GM12878 (cell line): ENCODE measurements around the gene NKX6-1. TPM values are rescaled to one million over a fixed set of nuclear protein-coding genes. Genes with fewer than 3 reads are reported as not detected.

Experiments
- ATAC-seq: fragments of 200-7000 bp; cut with Tn5 transposase; 3 replicates; pipeline ENCODE4 v1.9.1; 2020; ENCODE audit warnings: mild to moderate bottlenecking, moderate library complexity
- BruUV-seq: library from RNA; stranded (reverse); fragments of 400-500 nt; replicated peaks from 2 replicates; lab custom pipeline; 2021; lab: Mats Ljungman, UMichigan
- CTCF ChIA-PET: fragments of 300-600 bp; sonication (Branson Sonifier 250); formaldehyde crosslinking; extraction: SDS; loops from one replicate; lab custom pipeline; 2021; ENCODE audit warnings: inconsistent platforms; lab: Yijun Ruan, JAX
- POLR2A ChIA-PET: fragments of 350-600 bp; formaldehyde crosslinking; extraction: SDS; loops from one replicate; lab custom pipeline; 2021; ENCODE audit warnings: inconsistent platforms; lab: Charles Lee
- RAD21 ChIA-PET: fragments of 300-600 bp; sonication (Branson Sonifier 250); formaldehyde crosslinking; loops from one replicate; lab custom pipeline; 2023; ENCODE audit warnings: antibody characterized with exemption; ENCODE audit not compliant: unreplicated experiment; lab: Charles Lee
- SMC1A ChIA-PET: fragments of 300-600 bp; sonication (Branson Sonifier 250); formaldehyde crosslinking; loops from one replicate; lab custom pipeline; 2023; ENCODE audit not compliant: unreplicated experiment, uncharacterized antibody; lab: Charles Lee
- DNase-seq: peaks from one replicate; pipeline ENCODE4 v3.0.0-alpha.2; 2011; ENCODE audit warnings: low read depth, low spot score
- FAIRE-seq: peaks from 3 replicates; lab custom pipeline; 2011; peaks lifted over from hg19 to GRCh38; lab: Jason Lieb, UNC
- H2AFZ ChIP-seq: 2 replicates; pipeline ENCODE4 v1.6.0; 2011; ENCODE audit warnings: low read depth, low read length, control low read depth; ENCODE audit not compliant: control insufficient read depth
- H3K27ac ChIP-seq: 2 replicates; pipeline ENCODE4 v1.5.1; 2011; ENCODE audit warnings: control low read depth; ENCODE audit not compliant: control insufficient read depth, insufficient read depth
- H3K27me3 ChIP-seq, 2 experiments: replicated peaks in 1 of 2; 2 replicates each; pipeline versions ENCODE4 v1.6.0 to v1.6.1; 2011; ENCODE audit warnings: low read length in 1 of 2; ENCODE audit not compliant: control insufficient read depth in 2 of 2, insufficient read depth in 2 of 2
- H3K36me3 ChIP-seq, 2 experiments: 2 replicates each; pipeline ENCODE4 v1.5.1; 2011; ENCODE audit warnings: low read length in 1 of 2; ENCODE audit not compliant: control insufficient read depth in 2 of 2, insufficient read depth in 2 of 2
- H3K4me1 ChIP-seq: 2 replicates; pipeline ENCODE4 v1.6.1; 2011; ENCODE audit warnings: mild to moderate bottlenecking, low read length, moderate library complexity, mixed read lengths; ENCODE audit not compliant: control insufficient read depth, insufficient read depth
- H3K4me2 ChIP-seq: 2 replicates; pipeline ENCODE4 v1.6.0; 2011; ENCODE audit warnings: control low read depth; ENCODE audit not compliant: control insufficient read depth, insufficient read depth
- H3K4me3 ChIP-seq: fragments of 200-600 bp; sonication (generic); 2 replicates; pipeline ENCODE4 v1.5.1; 2016
- H3K79me2 ChIP-seq: 2 replicates; pipeline ENCODE4 v1.6.0; 2011; ENCODE audit warnings: low read length; ENCODE audit not compliant: control insufficient read depth, insufficient read depth
- H3K9ac ChIP-seq: 2 replicates; pipeline ENCODE4 v1.8.0; 2011; ENCODE audit warnings: low read length, control low read depth, mixed read lengths; ENCODE audit not compliant: control insufficient read depth, insufficient read depth
- H3K9me3 ChIP-seq: replicated peaks from 3 replicates; pipeline ENCODE4 v1.5.1; 2011; ENCODE audit warnings: mild to moderate bottlenecking, low read length; ENCODE audit not compliant: control insufficient read depth, insufficient read depth
- H4K20me1 ChIP-seq: 2 replicates; pipeline ENCODE4 v1.6.0; 2011; ENCODE audit not compliant: control insufficient read depth, insufficient read depth
- BCL3 ChIP-seq: IDR thresholded peaks from 2 replicates; pipeline ENCODE4 v1.6.1; 2011; ENCODE audit warnings: borderline replicate concordance, low read depth, mild to moderate bottlenecking, moderate library complexity, low read length; ENCODE audit not compliant: insufficient read depth, poor library complexity, severe bottlenecking
- BMI1 ChIP-seq: fragments of 450-650 bp; IDR thresholded peaks from 2 replicates; pipeline ENCODE4 v1.6.1; 2016; ENCODE audit warnings: mild to moderate bottlenecking, moderate library complexity, borderline replicate concordance
- CHD4 ChIP-seq: fragments of 200-600 bp; sonication (generic); IDR thresholded peaks from 2 replicates; pipeline ENCODE4 v1.6.1; 2016; ENCODE audit warnings: mild to moderate bottlenecking
- GABPA ChIP-seq: IDR thresholded peaks from 2 replicates; pipeline ENCODE4 v1.6.1; 2014; ENCODE audit warnings: antibody characterized with exemption, low read depth, mild to moderate bottlenecking, inconsistent platforms
- PAX8 ChIP-seq: fragments of 450-650 bp; IDR thresholded peaks from 2 replicates; pipeline ENCODE4 v1.6.1; 2017; ENCODE audit warnings: mild to moderate bottlenecking, moderate library complexity
- RELA ChIP-seq: fragments of 450-650 bp; IDR thresholded peaks from 2 replicates; pipeline ENCODE4 v1.8.0; 2014; ENCODE audit warnings: borderline replicate concordance; ENCODE audit not compliant: partially characterized antibody
- SRF ChIP-seq, 2 experiments: IDR thresholded peaks; 2 replicates each; pipeline ENCODE4 v1.6.1; 2011; ENCODE audit warnings: low read depth in 2 of 2, low read length in 2 of 2, mild to moderate bottlenecking in 1 of 2, moderate library complexity in 1 of 2
- ZNF217 ChIP-seq: fragments of 450-650 bp; IDR thresholded peaks from 2 replicates; pipeline ENCODE4 v1.6.1; 2017; ENCODE audit warnings: antibody characterized with exemption, mild to moderate bottlenecking
- in situ Hi-C: fragments of 300-500 bp; cut with MboI; formaldehyde crosslinking; loops from 9 replicates; pipeline ENCODE4 v1.14.3; 2018; ENCODE audit warnings: mixed read lengths
- intact Hi-C: fragments of 100-400 bp; cut with micrococcal nuclease; formaldehyde crosslinking; loops from one replicate; pipeline ENCODE4 v1.14.2; 2022; ENCODE audit not compliant: unreplicated experiment
- polyA plus RNA-seq, 11 experiments: library from polyadenylated mRNA; depleted of rRNA in 4 of 11; unstranded in 6 of 11; stranded (reverse) in 5 of 11; fragments of >200 nt; fragmentation: Nextera tagmentation in 4 of 11; fragmentation: Illumina TruSeq in 1 of 11; extraction: Ambion mirVana in 4 of 11; extraction: Trizol in 1 of 11; gene quantifications; 1 replicate in 1 of 11; 2 replicates in 10 of 11; pipeline versions ENCODE4 v1.2.1 to v1.2.3, GENCODE V29; 2011 to 2016; ENCODE audit warnings: inconsistent platforms in 2 of 11, missing spikeins in 2 of 11, low read depth in 1 of 11
- total RNA-seq, 4 experiments: library from RNA; depleted of rRNA in 3 of 4; stranded (reverse); fragments of >200 nt in 3 of 4; fragmentation: Illumina TruSeq in 1 of 4; extraction: Trizol in 1 of 4; gene quantifications; 2 replicates each; pipeline versions ENCODE4 v1.2.1 to v1.2.3, GENCODE V29; 2013 to 2021
- TF ChIP-seq, protein P1 (sequence below): fragments of 450-650 bp; IDR thresholded peaks from 2 replicates; pipeline ENCODE4 v1.6.1; 2016; ENCODE audit warnings: mild to moderate bottlenecking
- TF ChIP-seq, protein P2 (sequence below): IDR thresholded peaks from 2 replicates; pipeline ENCODE4 v1.6.1; 2011; ENCODE audit warnings: mild to moderate bottlenecking, low read depth, low read length, moderate library complexity; ENCODE audit not compliant: insufficient replicate concordance
- TF ChIP-seq, protein P3 (sequence below): fragments of 450-650 bp; formaldehyde crosslinking; IDR thresholded peaks from 2 replicates; pipeline ENCODE4 v1.4.0; 2020; ENCODE audit warnings: mild to moderate bottlenecking, moderate library complexity

The NKX6-1 gene
- total and polyA plus RNA-seq, 10 of the 15 experiments (the other 5 are each of a cell fraction or from before 2014, with no cell fraction given), result not detected

GRCh38 chr4:84472154-84472553 is 26.9 kb downstream of the NKX6-1 start:
- DNase-seq, result no peak
- H3K4me2 ChIP-seq, result no peak overlapping the region
- H3K36me3 ChIP-seq, result no peaks in the 10 kb centered on the region
- ChIA-PET CTCF (no interaction called here), RAD21 (no interaction called here), SMC1A (no interaction called here), POLR2A (no interaction called here)
- no peak overlapping the region for H2AFZ ChIP-seq
- no peak overlapping the region for H3K4me3 ChIP-seq
- no peak for ATAC-seq
- H3K9ac ChIP-seq, result no peak overlapping the region
- in situ Hi-C loops, result loop anchor here (10.0 kb wide), 1 partner anchor 63 kb away; no protein-coding TSS in a partner anchor
- FAIRE-seq, result no peak
- no peaks in the 10 kb centered on the region; a peak in 1 of 4 replicates for H3K27me3 ChIP-seq
- no peaks in the 10 kb centered on the region for H3K9me3 ChIP-seq
- intact Hi-C loops, result no loop called here
- H4K20me1 ChIP-seq, result no peaks in the 10 kb centered on the region
- H3K79me2 ChIP-seq, result no peaks in the 10 kb centered on the region
- H3K4me1 ChIP-seq, result no peaks in the 10 kb centered on the region
- TF ChIP-seq SRF (IDR thresholded peaks at IDR 0.05; ENCODE audit: low read depth in 2 of 2, low read length in 2 of 2), result no peak
- TF ChIP-seq, protein P1, sequence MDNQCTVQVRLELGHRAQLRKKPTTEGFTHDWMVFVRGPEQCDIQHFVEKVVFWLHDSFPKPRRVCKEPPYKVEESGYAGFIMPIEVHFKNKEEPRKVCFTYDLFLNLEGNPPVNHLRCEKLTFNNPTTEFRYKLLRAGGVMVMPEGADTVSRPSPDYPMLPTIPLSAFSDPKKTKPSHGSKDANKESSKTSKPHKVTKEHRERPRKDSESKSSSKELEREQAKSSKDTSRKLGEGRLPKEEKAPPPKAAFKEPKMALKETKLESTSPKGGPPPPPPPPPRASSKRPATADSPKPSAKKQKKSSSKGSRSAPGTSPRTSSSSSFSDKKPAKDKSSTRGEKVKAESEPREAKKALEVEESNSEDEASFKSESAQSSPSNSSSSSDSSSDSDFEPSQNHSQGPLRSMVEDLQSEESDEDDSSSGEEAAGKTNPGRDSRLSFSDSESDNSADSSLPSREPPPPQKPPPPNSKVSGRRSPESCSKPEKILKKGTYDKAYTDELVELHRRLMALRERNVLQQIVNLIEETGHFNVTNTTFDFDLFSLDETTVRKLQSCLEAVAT, result no peak
- TF ChIP-seq BCL3, result no peak
- TF ChIP-seq CHD4, result no peak
- TF ChIP-seq ZNF217, result no peak
- TF ChIP-seq BMI1, result no peak
- TF ChIP-seq, protein P2, sequence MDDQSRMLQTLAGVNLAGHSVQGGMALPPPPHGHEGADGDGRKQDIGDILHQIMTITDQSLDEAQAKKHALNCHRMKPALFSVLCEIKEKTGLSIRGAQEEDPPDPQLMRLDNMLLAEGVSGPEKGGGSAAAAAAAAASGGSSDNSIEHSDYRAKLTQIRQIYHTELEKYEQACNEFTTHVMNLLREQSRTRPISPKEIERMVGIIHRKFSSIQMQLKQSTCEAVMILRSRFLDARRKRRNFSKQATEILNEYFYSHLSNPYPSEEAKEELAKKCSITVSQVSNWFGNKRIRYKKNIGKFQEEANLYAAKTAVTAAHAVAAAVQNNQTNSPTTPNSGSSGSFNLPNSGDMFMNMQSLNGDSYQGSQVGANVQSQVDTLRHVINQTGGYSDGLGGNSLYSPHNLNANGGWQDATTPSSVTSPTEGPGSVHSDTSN, result no peak
- TF ChIP-seq, protein P3, sequence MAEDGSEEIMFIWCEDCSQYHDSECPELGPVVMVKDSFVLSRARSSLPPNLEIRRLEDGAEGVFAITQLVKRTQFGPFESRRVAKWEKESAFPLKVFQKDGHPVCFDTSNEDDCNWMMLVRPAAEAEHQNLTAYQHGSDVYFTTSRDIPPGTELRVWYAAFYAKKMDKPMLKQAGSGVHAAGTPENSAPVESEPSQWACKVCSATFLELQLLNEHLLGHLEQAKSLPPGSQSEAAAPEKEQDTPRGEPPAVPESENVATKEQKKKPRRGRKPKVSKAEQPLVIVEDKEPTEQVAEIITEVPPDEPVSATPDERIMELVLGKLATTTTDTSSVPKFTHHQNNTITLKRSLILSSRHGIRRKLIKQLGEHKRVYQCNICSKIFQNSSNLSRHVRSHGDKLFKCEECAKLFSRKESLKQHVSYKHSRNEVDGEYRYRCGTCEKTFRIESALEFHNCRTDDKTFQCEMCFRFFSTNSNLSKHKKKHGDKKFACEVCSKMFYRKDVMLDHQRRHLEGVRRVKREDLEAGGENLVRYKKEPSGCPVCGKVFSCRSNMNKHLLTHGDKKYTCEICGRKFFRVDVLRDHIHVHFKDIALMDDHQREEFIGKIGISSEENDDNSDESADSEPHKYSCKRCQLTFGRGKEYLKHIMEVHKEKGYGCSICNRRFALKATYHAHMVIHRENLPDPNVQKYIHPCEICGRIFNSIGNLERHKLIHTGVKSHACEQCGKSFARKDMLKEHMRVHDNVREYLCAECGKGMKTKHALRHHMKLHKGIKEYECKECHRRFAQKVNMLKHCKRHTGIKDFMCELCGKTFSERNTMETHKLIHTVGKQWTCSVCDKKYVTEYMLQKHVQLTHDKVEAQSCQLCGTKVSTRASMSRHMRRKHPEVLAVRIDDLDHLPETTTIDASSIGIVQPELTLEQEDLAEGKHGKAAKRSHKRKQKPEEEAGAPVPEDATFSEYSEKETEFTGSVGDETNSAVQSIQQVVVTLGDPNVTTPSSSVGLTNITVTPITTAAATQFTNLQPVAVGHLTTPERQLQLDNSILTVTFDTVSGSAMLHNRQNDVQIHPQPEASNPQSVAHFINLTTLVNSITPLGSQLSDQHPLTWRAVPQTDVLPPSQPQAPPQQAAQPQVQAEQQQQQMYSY (CRISPR knock-in tag), result no peak
- no peak for TF ChIP-seq PAX8
- no peak for TF ChIP-seq GABPA
- no peak for TF ChIP-seq RELA
- no peak overlapping the region for H3K27ac ChIP-seq
- BruUV-seq, result no TSS peak
